HT-29 (cell line): Measurements from ENCODE around the gene PA2G4. TPM values are rescaled to one million over a fixed set of nuclear protein-coding genes. Genes with fewer than 3 reads are reported as not detected.
A peak's percentile ranks its signal among the peaks of the same experiment; 100 is the strongest.

Experiments used
- DNase-seq: peaks from one replicate; pipeline ENCODE4 v3.0.0-alpha.2; 2015; ENCODE audit warnings: low spot score
- total RNA-seq: library from RNA; depleted of rRNA; stranded (reverse); fragments of >200 nt; shearing (Covaris generic); gene quantifications from 2 replicates; pipeline ENCODE4 v1.2.3, GENCODE V29; 2014

PA2G4 gene
- total RNA-seq, 1 experiment from 2014 or later: 247 TPM

- DNase-seq: no peak
These were observed 19.8 kb downstream of the PA2G4 start for GRCh38 chr12:56124133-56124532.

- no peak for DNase-seq
These were observed 22.4 kb downstream of the PA2G4 start for GRCh38 chr12:56126732-56127239.

GRCh38 chr12:56127485-56127887, 23.1 kb downstream of the PA2G4 start:
- no peak for DNase-seq

- DNase-seq: peak; percentile 99
These were observed 23.7 kb downstream of the PA2G4 start, which contains the start of gene ESYT1 for GRCh38 chr12:56127888-56128669. ESYT1 (plus strand) TSS chr12:56128267; CDS start chr12:56128320, 53 bp downstream.

GRCh38 chr12:56128670-56129205, 24.4 kb downstream of the PA2G4 start:
- DNase-seq: peak; percentile 50

GRCh38 chr12:56129206-56129941, 25.0 kb downstream of the PA2G4 start:
- no peak for DNase-seq

- DNase-seq: no peak
These were observed 25.7 kb downstream of the PA2G4 start for GRCh38 chr12:56129942-56130495.

- no peak for DNase-seq
These were observed 26.5 kb downstream of the PA2G4 start for GRCh38 chr12:56130876-56131275.

- no peak for DNase-seq
These were observed 30.5 kb downstream of the PA2G4 start for GRCh38 chr12:56134897-56135296.

GRCh38 chr12:56137853-56138571, 33.7 kb downstream of the PA2G4 start:
- no peak for DNase-seq

GRCh38 chr12:56141946-56142784, 37.8 kb downstream of the PA2G4 start:
- DNase-seq: no peak

- DNase-seq: no peak
These were observed 38.9 kb downstream of the PA2G4 start for GRCh38 chr12:56143217-56143616.

- no peak for DNase-seq
These were observed 39.5 kb downstream of the PA2G4 start for GRCh38 chr12:56143870-56144269.

- DNase-seq: no peak
These were observed 40.9 kb downstream of the PA2G4 start for GRCh38 chr12:56145217-56145616.

- DNase-seq: no peak
These were observed 42.4 kb downstream of the PA2G4 start for GRCh38 chr12:56146492-56147460.

- no peak for DNase-seq
These were observed 46.2 kb downstream of the PA2G4 start for GRCh38 chr12:56150563-56150962.

- DNase-seq: peak; percentile 87
These were observed 47.3 kb downstream of the PA2G4 start for GRCh38 chr12:56151672-56152131.

GRCh38 chr12:56152132-56152755, 47.9 kb downstream of the PA2G4 start, which contains the start of gene MYL6B:
MYL6B (plus strand) TSS chr12:56152587; CDS start chr12:56153919, 1,332 bp downstream.
- peak; percentile 92 for DNase-seq
